Measurements from ENCODE around the gene INAFM1. TPM values are rescaled to one million over a fixed set of nuclear protein-coding genes. Genes with fewer than 3 reads are reported as not detected.

Gene INAFM1
- total RNA-seq, 2 experiments from 2014 or later = 16.9 to 19.3 TPM

DNA sequence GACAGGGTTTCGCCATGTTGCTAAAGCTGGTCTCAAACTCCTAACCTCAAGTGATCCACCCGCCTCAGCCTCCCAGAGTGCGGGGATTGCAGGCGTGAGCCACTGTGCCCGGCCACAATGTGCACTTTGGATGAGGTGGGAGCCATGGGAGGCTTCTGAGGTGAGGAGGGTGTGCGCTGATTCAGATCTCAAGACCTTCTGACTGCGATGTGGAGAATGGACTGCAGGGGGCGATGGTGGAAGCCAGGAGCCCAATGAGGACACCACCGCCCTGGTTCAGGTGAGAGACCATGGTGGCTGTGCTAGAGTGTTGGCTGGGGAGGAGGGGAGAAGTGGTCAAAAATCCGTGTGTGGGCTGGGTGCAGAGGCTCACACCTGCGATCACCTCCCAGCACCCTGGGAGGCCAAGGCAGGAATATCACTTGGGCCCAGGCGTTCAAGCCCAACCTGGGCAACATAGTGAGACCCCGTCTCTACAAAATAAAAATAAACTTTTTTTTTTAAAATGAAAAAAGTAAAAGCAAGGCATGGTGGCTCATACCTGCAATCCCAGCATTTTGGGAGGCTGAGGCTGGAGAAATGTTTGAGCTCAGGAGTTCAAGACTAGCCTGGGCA, 5.6 kb downstream of the INAFM1 start:
- peak; percentile 81 for ATAC-seq (ENCODE audit: poor library complexity)
- intact Hi-C loops (cut with DNase I, micrococcal nuclease) = no loop called here
- POLR2A ChIA-PET = interaction anchor here (0.6 kb wide), 1 partner anchor 18 kb away, joined by 3 read pairs; no protein-coding TSS in a partner anchor

DNA sequence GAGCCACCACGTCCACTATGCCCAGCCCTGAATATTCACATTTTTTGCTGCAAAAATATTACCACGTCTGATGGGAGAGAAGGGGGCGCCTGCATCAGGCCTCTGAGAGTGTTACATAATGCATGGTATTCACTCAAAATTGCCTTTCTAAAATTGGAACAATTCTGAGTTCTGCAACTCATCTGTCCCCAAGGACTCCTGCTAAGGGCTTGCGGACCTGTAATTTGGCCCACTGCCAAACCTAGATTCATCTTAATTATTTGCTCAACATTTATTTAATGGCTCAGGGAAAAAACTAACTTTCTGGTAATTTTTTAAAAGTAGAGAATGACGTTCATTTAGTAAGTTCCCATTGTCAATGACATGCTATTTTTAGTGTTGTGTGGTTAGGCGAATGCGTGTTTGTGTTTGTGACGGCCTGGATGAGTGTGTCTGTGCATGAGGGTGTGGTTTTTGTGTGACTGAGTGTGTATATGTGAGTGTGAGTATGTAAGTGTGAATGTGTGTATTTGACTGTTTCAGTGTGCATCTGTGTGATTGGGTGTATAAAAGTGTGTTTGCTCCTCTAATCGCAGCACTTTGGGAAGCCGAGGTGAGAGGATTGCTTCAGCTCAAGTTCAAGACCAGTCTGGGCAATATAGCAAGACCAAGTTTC, 8.8 kb downstream of the INAFM1 start:
- Mint-ChIP-seq H3K9me3 (no peaks in the 10 kb centered on the region), H3K27ac (no peak overlapping the region), H3K36me3 (ENCODE audit: low read depth) (no peaks in the 10 kb centered on the region), H3K27me3 (no peaks in the 10 kb centered on the region), H3K4me3 (no peak overlapping the region), H3K4me1 (ENCODE audit: low read depth) (peaks cover 10% of the 10 kb centered on the region)
- H3K27ac ChIP-seq (ENCODE audit: low read depth in 1 of 2, low read length in 2 of 2) = no peak overlapping the region
- ChIA-PET POLR2A (no interaction called here), CTCF (interaction anchor here (0.7 to 1.5 kb wide), 3 partner anchors 10 to 145 kb away, joined by 3 read pairs; no protein-coding TSS in a partner anchor)
- TF ChIP-seq, protein P1, sequence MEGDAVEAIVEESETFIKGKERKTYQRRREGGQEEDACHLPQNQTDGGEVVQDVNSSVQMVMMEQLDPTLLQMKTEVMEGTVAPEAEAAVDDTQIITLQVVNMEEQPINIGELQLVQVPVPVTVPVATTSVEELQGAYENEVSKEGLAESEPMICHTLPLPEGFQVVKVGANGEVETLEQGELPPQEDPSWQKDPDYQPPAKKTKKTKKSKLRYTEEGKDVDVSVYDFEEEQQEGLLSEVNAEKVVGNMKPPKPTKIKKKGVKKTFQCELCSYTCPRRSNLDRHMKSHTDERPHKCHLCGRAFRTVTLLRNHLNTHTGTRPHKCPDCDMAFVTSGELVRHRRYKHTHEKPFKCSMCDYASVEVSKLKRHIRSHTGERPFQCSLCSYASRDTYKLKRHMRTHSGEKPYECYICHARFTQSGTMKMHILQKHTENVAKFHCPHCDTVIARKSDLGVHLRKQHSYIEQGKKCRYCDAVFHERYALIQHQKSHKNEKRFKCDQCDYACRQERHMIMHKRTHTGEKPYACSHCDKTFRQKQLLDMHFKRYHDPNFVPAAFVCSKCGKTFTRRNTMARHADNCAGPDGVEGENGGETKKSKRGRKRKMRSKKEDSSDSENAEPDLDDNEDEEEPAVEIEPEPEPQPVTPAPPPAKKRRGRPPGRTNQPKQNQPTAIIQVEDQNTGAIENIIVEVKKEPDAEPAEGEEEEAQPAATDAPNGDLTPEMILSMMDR (IDR thresholded peaks at IDR 0.05) = no peak
- H3K4me1 ChIP-seq (ENCODE audit: insufficient read depth, low read length) = peaks cover 1% of the 10 kb centered on the region
- H3K4me3 ChIP-seq (ENCODE audit: low read length) = no peak overlapping the region
- intact Hi-C loops (cut with DNase I, micrococcal nuclease) = no loop called here
- ATAC-seq (ENCODE audit: poor library complexity) = no peak
- DNase-seq = no peak
- no peaks in the 10 kb centered on the region for H3K9me3 ChIP-seq (ENCODE audit: control insufficient read depth in 1 of 2, insufficient read depth in 1 of 2, low read length in 2 of 2)
- no peaks in the 10 kb centered on the region for H3K27me3 ChIP-seq (ENCODE audit: control insufficient read depth in 1 of 2, insufficient read depth in 2 of 2, low read length in 2 of 2)
- no peaks in the 10 kb centered on the region for H3K36me3 ChIP-seq (ENCODE audit: insufficient read depth, low read length)

More for the DNA sequence above, 5.6 kb downstream of the INAFM1 start:
- TF ChIP-seq, protein P1 (IDR thresholded peaks at IDR 0.05) = no peak
- Mint-ChIP-seq H3K9me3 (no peaks in the 10 kb centered on the region), H3K27me3 (no peaks in the 10 kb centered on the region), H3K36me3 (ENCODE audit: low read depth) (peaks cover 6% of the 10 kb centered on the region), H3K4me3 (no peak overlapping the region), H3K27ac (no peak overlapping the region), H3K4me1 (ENCODE audit: low read depth) (peaks cover 17% of the 10 kb centered on the region)
- Histone ChIP-seq H3K27ac (ENCODE audit: low read depth in 1 of 2, low read length in 2 of 2) (no peak overlapping the region), H3K9me3 (ENCODE audit: control insufficient read depth in 1 of 2, insufficient read depth in 1 of 2, low read length in 2 of 2) (no peaks in the 10 kb centered on the region), H3K4me3 (ENCODE audit: low read length) (no peak overlapping the region), H3K36me3 (ENCODE audit: insufficient read depth, low read length) (no peaks in the 10 kb centered on the region), H3K4me1 (ENCODE audit: insufficient read depth, low read length) (peaks cover 8% of the 10 kb centered on the region), H3K27me3 (ENCODE audit: control insufficient read depth in 1 of 2, insufficient read depth in 2 of 2, low read length in 2 of 2) (no peaks in the 10 kb centered on the region)
- peak; percentile 35 to 75 (median 50) for DNase-seq
- CTCF ChIA-PET = interaction anchor here (1.5 kb wide), 1 partner anchor 69 kb away, joined by 3 read pairs; the partner anchor contains the start of gene DHX34

DNA sequence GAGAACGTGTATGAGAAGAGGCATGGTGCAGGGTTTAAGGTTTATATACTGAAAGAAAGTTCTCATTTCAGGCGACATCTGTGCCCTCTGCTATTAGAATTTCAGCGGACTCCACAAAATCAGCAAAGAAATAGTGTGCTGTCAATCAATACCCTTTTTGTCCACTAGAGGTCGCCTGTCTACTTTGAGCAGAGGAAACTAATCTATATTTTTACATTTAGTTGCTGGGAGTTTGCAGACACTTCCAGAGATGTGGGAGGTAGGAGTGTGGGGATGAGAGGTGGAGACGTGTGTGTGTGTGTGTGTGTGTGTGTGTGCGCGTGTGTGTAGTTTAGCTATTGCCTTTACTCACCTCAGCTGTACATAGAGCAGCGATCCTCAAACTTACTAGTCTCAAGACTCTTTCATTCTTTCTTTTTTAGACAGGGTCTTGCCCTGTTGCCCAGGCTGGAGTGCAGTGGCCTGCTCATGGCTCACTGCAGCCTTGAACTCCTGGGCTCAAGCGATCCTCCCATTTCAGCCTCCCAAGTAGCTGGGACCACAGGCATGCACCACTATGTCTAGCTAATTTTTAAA, 9.7 kb downstream of the INAFM1 start:
- Histone ChIP-seq H3K4me1 (ENCODE audit: insufficient read depth, low read length) (peaks cover 4% of the 10 kb centered on the region), H3K27me3 (ENCODE audit: control insufficient read depth in 1 of 2, insufficient read depth in 2 of 2, low read length in 2 of 2) (no peaks in the 10 kb centered on the region), H3K36me3 (ENCODE audit: insufficient read depth, low read length) (no peaks in the 10 kb centered on the region), H3K4me3 (ENCODE audit: low read length) (no peak overlapping the region), H3K9me3 (ENCODE audit: control insufficient read depth in 1 of 2, insufficient read depth in 1 of 2, low read length in 2 of 2) (no peaks in the 10 kb centered on the region), H3K27ac (ENCODE audit: low read depth in 1 of 2, low read length in 2 of 2) (no peak overlapping the region)
- H3K4me1 Mint-ChIP-seq (ENCODE audit: low read depth) = peaks cover 12% of the 10 kb centered on the region
- peak in 8 of 14 experiments; percentile 17 to 84 (median 60) for DNase-seq
- no peak overlapping the region for H3K27ac Mint-ChIP-seq
- TF ChIP-seq, protein P1 (IDR thresholded peaks at IDR 0.05) = peak; percentile 78
- no peak overlapping the region for H3K4me3 Mint-ChIP-seq
- CTCF ChIA-PET = interaction anchor here (0.7 to 1.5 kb wide), 6 partner anchors 8 to 153 kb away, joined by 3 to 6 read pairs (median 3); partner anchors contain the start of gene SAE1
- ATAC-seq (ENCODE audit: poor library complexity) = peak; percentile 46
- H3K27me3 Mint-ChIP-seq = no peaks in the 10 kb centered on the region
- H3K9me3 Mint-ChIP-seq = no peaks in the 10 kb centered on the region
- no peaks in the 10 kb centered on the region for H3K36me3 Mint-ChIP-seq (ENCODE audit: low read depth)
- intact Hi-C loops (cut with DNase I, micrococcal nuclease) = no loop called here
- POLR2A ChIA-PET = no interaction called here
